Coronary artery (tissue), 2 donors: ENCODE data around the gene FCN3.

Experiments used
- DNase-seq: peaks from one replicate; pipeline ENCODE4 v3.0.0-alpha.2; 2017; ENCODE audit warnings: low spot score
- H3K27ac ChIP-seq, 2 donors: fragments of 200-600 bp; sonication (generic); one replicate each; pipeline ENCODE4 v1.5.1; 2016 to 2019
- H3K4me3 ChIP-seq: fragments of 200-600 bp; sonication (generic); 2 replicates; pipeline ENCODE4 v1.5.1; 2016; ENCODE audit warnings: mild to moderate bottlenecking, moderate library complexity
- CTCF ChIP-seq: fragments of 200-600 bp; sonication (generic); IDR thresholded peaks from one replicate; pipeline ENCODE4 v1.5.1; 2019; ENCODE audit warnings: antibody characterized with exemption

Gene FCN3

GRCh38 chr1:27383661-27384060 is 9.0 kb upstream of the FCN3 start:
- no peak for DNase-seq
- Histone ChIP-seq H3K4me3 (no peak overlapping the region), H3K27ac (no peak overlapping the region)
- TF ChIP-seq CTCF: no peak

GRCh38 chr1:27383039-27383605 is 8.5 kb upstream of the FCN3 start, which contains the start of gene CD164L2:
Gene CD164L2 (minus strand): TSS chr1:27383333. CDS start chr1:27383239, 94 bp downstream.
- no peak for DNase-seq
- TF ChIP-seq CTCF: no peak
- Histone ChIP-seq H3K27ac (no peak within 1 kb of the TSS), H3K4me3 (no peak within 1 kb of the TSS)

- H3K27ac ChIP-seq: no peak overlapping the region
- no peak for DNase-seq
- H3K4me3 ChIP-seq: no peak overlapping the region
- TF ChIP-seq CTCF: no peak
Observed at GRCh38 chr1:27381969-27382762, 7.5 kb upstream of the FCN3 start.

- DNase-seq: no peak
Observed at GRCh38 chr1:27380766-27381733, 6.4 kb upstream of the FCN3 start.

GRCh38 chr1:27380224-27380623 is 5.6 kb upstream of the FCN3 start:
- H3K4me3 ChIP-seq: no peak overlapping the region
- TF ChIP-seq CTCF: no peak
- DNase-seq: no peak
- no peak overlapping the region for H3K27ac ChIP-seq

More at GRCh38 chr1:27380766-27381733, 6.4 kb upstream of the FCN3 start:
- Histone ChIP-seq H3K27ac (no peak overlapping the region), H3K4me3 (no peak overlapping the region)
- TF ChIP-seq CTCF: no peak

GRCh38 chr1:27379564-27380122 is 5.0 kb upstream of the FCN3 start:
- TF ChIP-seq CTCF: no peak
- no peak overlapping the region for H3K27ac ChIP-seq
- H3K4me3 ChIP-seq: no peak overlapping the region

More at GRCh38 chr1:27379564-27380122, 5.0 kb upstream of the FCN3 start:
- no peak for DNase-seq
